PC-9 (cell line): ENCODE data around the gene REEP2.

Source experiments
- EZH2 ChIP-seq: fragments of 200-600 bp; sonication (generic); IDR thresholded peaks from 2 replicates; pipeline ENCODE4 v1.8.0; 2017; ENCODE audit warnings: antibody characterized with exemption, low read depth
- TF ChIP-seq, protein P1 (sequence below): fragments of 200-600 bp; sonication (generic); conservative IDR thresholded peaks from 2 replicates; pipeline ENCODE4 v1.6.1; 2017; ENCODE audit warnings: mixed run types, antibody characterized with exemption, mild to moderate bottlenecking, moderate library complexity

- TF ChIP-seq, protein P1, sequence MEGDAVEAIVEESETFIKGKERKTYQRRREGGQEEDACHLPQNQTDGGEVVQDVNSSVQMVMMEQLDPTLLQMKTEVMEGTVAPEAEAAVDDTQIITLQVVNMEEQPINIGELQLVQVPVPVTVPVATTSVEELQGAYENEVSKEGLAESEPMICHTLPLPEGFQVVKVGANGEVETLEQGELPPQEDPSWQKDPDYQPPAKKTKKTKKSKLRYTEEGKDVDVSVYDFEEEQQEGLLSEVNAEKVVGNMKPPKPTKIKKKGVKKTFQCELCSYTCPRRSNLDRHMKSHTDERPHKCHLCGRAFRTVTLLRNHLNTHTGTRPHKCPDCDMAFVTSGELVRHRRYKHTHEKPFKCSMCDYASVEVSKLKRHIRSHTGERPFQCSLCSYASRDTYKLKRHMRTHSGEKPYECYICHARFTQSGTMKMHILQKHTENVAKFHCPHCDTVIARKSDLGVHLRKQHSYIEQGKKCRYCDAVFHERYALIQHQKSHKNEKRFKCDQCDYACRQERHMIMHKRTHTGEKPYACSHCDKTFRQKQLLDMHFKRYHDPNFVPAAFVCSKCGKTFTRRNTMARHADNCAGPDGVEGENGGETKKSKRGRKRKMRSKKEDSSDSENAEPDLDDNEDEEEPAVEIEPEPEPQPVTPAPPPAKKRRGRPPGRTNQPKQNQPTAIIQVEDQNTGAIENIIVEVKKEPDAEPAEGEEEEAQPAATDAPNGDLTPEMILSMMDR = no peak
- TF ChIP-seq EZH2 = no peak
Observed at GRCh38 chr5:138439477-138440158, 761 bp downstream of the REEP2 start.
